GM12891 (cell line): ENCODE measurements around the gene PFN2.

Experiments used
- POLR2A ChIP-seq: IDR thresholded peaks from 2 replicates; pipeline ENCODE4 v1.6.1; 2011; ENCODE audit warnings: low read depth, low read length, control low read depth
- TAF1 ChIP-seq: IDR thresholded peaks from 2 replicates; pipeline ENCODE4 v1.6.1; 2011; ENCODE audit warnings: low read depth, low read length, control low read depth

DNA sequence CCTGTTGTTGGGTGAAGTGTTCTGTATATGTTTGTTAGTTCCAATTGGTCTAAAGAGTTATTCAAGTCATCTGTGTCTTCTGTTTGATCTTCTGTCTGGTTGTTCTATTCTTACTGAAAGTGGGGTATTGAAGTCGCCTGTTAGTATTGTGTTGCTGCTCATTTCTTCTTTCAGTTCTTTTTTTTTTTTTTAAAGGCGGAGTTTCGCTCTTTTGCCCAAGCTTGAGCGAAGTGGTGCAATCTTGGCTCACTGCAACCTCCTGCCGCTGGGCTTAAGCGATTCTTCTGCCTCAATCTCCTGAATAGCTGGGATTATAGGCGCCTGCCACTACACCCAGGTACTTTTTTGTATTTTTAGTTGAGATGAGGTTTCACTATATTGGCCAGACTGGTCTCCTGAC is 23.5 kb downstream of the PFN2 start:
- TF ChIP-seq POLR2A (no peak), TAF1 (no peak)
